HCT116 (cell line): ENCODE results near the gene DGKG. TPM values are rescaled to one million over a fixed set of nuclear protein-coding genes. Genes with fewer than 3 reads are reported as not detected.

Experiments used
- ATAC-seq: fragments of 200-7000 bp; cut with Tn5 transposase; 2 replicates; pipeline ENCODE4 v1.9.1; 2020; ENCODE audit warnings: mild to moderate bottlenecking, moderate library complexity
- BruUV-seq: library from RNA; stranded (reverse); fragments of 400-500 nt; replicated peaks from 2 replicates; lab custom pipeline; 2021; lab: Mats Ljungman, UMichigan
- CTCF ChIA-PET: fragments of 300-600 bp; sonication (Branson Sonifier 250); formaldehyde crosslinking; loops from one replicate; lab custom pipeline; 2021; ENCODE audit warnings: antibody characterized with exemption; lab: Charles Lee
- POLR2A ChIA-PET: fragments of 300-600, 350-600 bp; sonication (Branson Sonifier 250); formaldehyde crosslinking; loops from one replicate; lab custom pipeline; 2021; ENCODE audit warnings: antibody characterized with exemption; lab: Charles Lee
- RAD21 ChIA-PET, 2 experiments: fragments of 300-600 bp; sonication (Branson Sonifier 250); formaldehyde crosslinking; loops; one replicate each; lab custom pipeline; 2023; ENCODE audit warnings: low total read pairs in 2 of 2; ENCODE audit not compliant: uncharacterized antibody in 2 of 2, unreplicated experiment in 2 of 2, low non-redundant PET in 1 of 2; lab: Charles Lee
- DNase-seq: peaks from one replicate; pipeline ENCODE4 v3.0.0-alpha.2; 2010; ENCODE audit warnings: low read depth, low spot score
- H2AFZ ChIP-seq: fragments of 200-600 bp; shearing (Covaris generic), sonication (generic); 2 replicates; pipeline ENCODE4 v1.6.1; 2017; ENCODE audit warnings: low read depth, mixed run types, mixed read lengths, antibody characterized with exemption, low read length; ENCODE audit not compliant: poor library complexity, severe bottlenecking
- H3K27ac ChIP-seq: 2 replicates; pipeline ENCODE4 v1.5.1; 2012; ENCODE audit warnings: low read depth, low read length
- H3K27me3 ChIP-seq: fragments of 200-600 bp; sonication (generic); 2 replicates; pipeline ENCODE4 v1.6.1; 2016; ENCODE audit warnings: mixed run types, low read length, mixed read lengths; ENCODE audit not compliant: insufficient read depth
- H3K36me3 ChIP-seq, 2 experiments: fragments of 200-500 bp in 1 of 2; fragments of 200-600 bp in 1 of 2; sonication (Bioruptor generic) in 1 of 2; sonication (generic) in 1 of 2; 2 replicates each; pipeline versions ENCODE4 v1.5.1 to v1.6.1; 2014 to 2016; ENCODE audit warnings: low read length in 2 of 2, inconsistent platforms in 1 of 2, mixed read lengths in 1 of 2, mixed run types in 1 of 2; ENCODE audit not compliant: insufficient read depth in 2 of 2, control insufficient read depth in 1 of 2
- H3K4me1 ChIP-seq, 2 experiments: fragments of 200-600 bp in 1 of 2; sonication (generic) in 1 of 2; 2 replicates each; pipeline versions ENCODE4 v1.5.1 to v1.6.1; 2012 to 2017; ENCODE audit warnings: low read length in 2 of 2, inconsistent platforms in 1 of 2, mild to moderate bottlenecking in 1 of 2, mixed read lengths in 1 of 2, mixed run types in 1 of 2, moderate library complexity in 1 of 2; ENCODE audit not compliant: insufficient read depth in 2 of 2, control insufficient read depth in 1 of 2
- H3K4me2 ChIP-seq: fragments of 200-600 bp; sonication (generic); 2 replicates; pipeline ENCODE4 v1.6.1; 2017; ENCODE audit warnings: mixed run types, low read length, mixed read lengths
- H3K4me3 ChIP-seq, 2 experiments: fragments of 200-600 bp in 1 of 2; sonication (generic) in 1 of 2; replicated peaks in 1 of 2; 2 replicates each; pipeline ENCODE4 v1.5.1; 2011 to 2016; ENCODE audit warnings: low read length in 2 of 2, control low read depth in 1 of 2, low read depth in 1 of 2, mild to moderate bottlenecking in 1 of 2, mixed read lengths in 1 of 2, mixed run types in 1 of 2
- H3K79me2 ChIP-seq: fragments of 200-600 bp; sonication (generic); 2 replicates; pipeline ENCODE4 v1.6.1; 2017; ENCODE audit warnings: mild to moderate bottlenecking, mixed run types, low read length, moderate library complexity, mixed read lengths; ENCODE audit not compliant: insufficient read depth
- H3K9ac ChIP-seq: fragments of 200-600 bp; sonication (generic); 2 replicates; pipeline ENCODE4 v1.6.1; 2016; ENCODE audit warnings: low read length, mixed read lengths
- H3K9me2 ChIP-seq: fragments of 200-600 bp; sonication (generic), shearing (Covaris generic); 2 replicates; pipeline ENCODE4 v1.6.1; 2017; ENCODE audit warnings: mixed run types, mild to moderate bottlenecking, moderate library complexity; ENCODE audit not compliant: insufficient read depth
- H3K9me3 ChIP-seq, 2 experiments: fragments of 200-500 bp in 1 of 2; fragments of 200-600 bp in 1 of 2; sonication (Bioruptor generic) in 1 of 2; sonication (generic) in 1 of 2; 2 replicates each; pipeline ENCODE4 v1.6.1; 2014 to 2017; ENCODE audit warnings: low read length in 2 of 2, mixed read lengths in 2 of 2, inconsistent platforms in 1 of 2, low read depth in 1 of 2, mild to moderate bottlenecking in 1 of 2, mixed run types in 1 of 2, moderate library complexity in 1 of 2; ENCODE audit not compliant: control insufficient read depth in 1 of 2, insufficient read depth in 1 of 2
- H4K20me1 ChIP-seq: fragments of 200-600 bp; sonication (generic), shearing (Covaris generic); 2 replicates; pipeline ENCODE4 v1.6.1; 2017; ENCODE audit warnings: mixed run types, mild to moderate bottlenecking, moderate library complexity; ENCODE audit not compliant: insufficient read depth
- ATF3 ChIP-seq: IDR thresholded peaks from 2 replicates; pipeline ENCODE4 v1.6.1; 2012
- CBX3 ChIP-seq: IDR thresholded peaks from 2 replicates; pipeline ENCODE4 v1.6.1; 2012; ENCODE audit warnings: low read depth
- CEBPB ChIP-seq: IDR thresholded peaks from 2 replicates; pipeline ENCODE4 v1.6.1; 2012; ENCODE audit warnings: low read depth
- CTCF ChIP-seq, 3 experiments: fragments of 200-600 bp in 1 of 3; sonication (generic) in 1 of 3; IDR thresholded peaks in 2 of 3; conservative IDR thresholded peaks in 1 of 3; 2 replicates each; pipeline ENCODE4 v1.5.1; 2012 to 2017; ENCODE audit warnings: low read depth in 2 of 3, low read length in 2 of 3, antibody characterized with exemption in 1 of 3, borderline replicate concordance in 1 of 3, control low read depth in 1 of 3, mild to moderate bottlenecking in 1 of 3, mixed read lengths in 1 of 3, mixed run types in 1 of 3, moderate library complexity in 1 of 3; ENCODE audit not compliant: insufficient read depth in 1 of 3
- EZH2 ChIP-seq: fragments of 200-600 bp; sonication (generic); IDR thresholded peaks from 2 replicates; pipeline ENCODE4 v1.6.1; 2017; ENCODE audit warnings: antibody characterized with exemption, mixed run types
- EZH2phosphoT487 ChIP-seq: fragments of 200-600 bp; IDR thresholded peaks from 2 replicates; pipeline ENCODE4 v1.6.1; 2018; ENCODE audit warnings: antibody characterized with exemption, borderline replicate concordance
- JUND ChIP-seq: IDR thresholded peaks from 2 replicates; pipeline ENCODE4 v1.6.1; 2012
- POLR2A ChIP-seq: IDR thresholded peaks from 2 replicates; pipeline ENCODE4 v1.7.0; 2011; ENCODE audit warnings: borderline replicate concordance; ENCODE audit not compliant: insufficient read depth, insufficient read length; ENCODE audit errors: extremely low read depth
- POLR2AphosphoS5 ChIP-seq: IDR thresholded peaks from 2 replicates; pipeline ENCODE4 v1.6.1; 2011; ENCODE audit warnings: mild to moderate bottlenecking, low read depth, low read length, moderate library complexity
- REST ChIP-seq: IDR thresholded peaks from 2 replicates; pipeline ENCODE4 v1.6.1; 2012; ENCODE audit warnings: low read depth
- SIN3A ChIP-seq: IDR thresholded peaks from 2 replicates; pipeline ENCODE4 v1.6.1; 2012; ENCODE audit warnings: low read depth
- SRF ChIP-seq: IDR thresholded peaks from 2 replicates; pipeline ENCODE4 v1.6.1; 2012; ENCODE audit warnings: low read depth
- TCF7L2 ChIP-seq: IDR thresholded peaks from 2 replicates; pipeline ENCODE4 v1.7.0; 2011; ENCODE audit warnings: borderline replicate concordance, inconsistent platforms; ENCODE audit not compliant: insufficient read depth, insufficient read length; ENCODE audit errors: extremely low read depth
- ZBTB33 ChIP-seq: IDR thresholded peaks from 2 replicates; pipeline ENCODE4 v1.6.1; 2011; ENCODE audit warnings: mild to moderate bottlenecking, low read length, moderate library complexity; ENCODE audit not compliant: insufficient replicate concordance; ENCODE audit errors: extremely low read depth
- ZFX ChIP-seq: fragments of 450-650 bp; IDR thresholded peaks from 2 replicates; pipeline ENCODE4 v1.6.1; 2017
- ZNF274 ChIP-seq: fragments of 200-500 bp; sonication (Bioruptor generic); IDR thresholded peaks from 2 replicates; pipeline ENCODE4 v1.6.1; 2014; ENCODE audit warnings: mild to moderate bottlenecking, low read depth, low read length, inconsistent platforms
- intact Hi-C: fragments of 100-400 bp; cut with micrococcal nuclease; formaldehyde crosslinking; loops from 2 replicates; pipeline ENCODE4 v1.10.0; 2022
- total RNA-seq: library from RNA; stranded (reverse); gene quantifications from one replicate; pipeline ENCODE4 v1.2.1, GENCODE V29; 2021; ENCODE audit not compliant: unreplicated experiment

Gene DGKG
- total RNA-seq, 1 experiment from 2014 or later, result 4.8 TPM

GRCh38 chr3:186400662-186401061, 38.6 kb upstream of the DGKG start:
- H3K9me3 ChIP-seq, result no peaks in the 10 kb centered on the region
- no peak overlapping the region for H3K4me2 ChIP-seq
- no peak overlapping the region for H3K27ac ChIP-seq
- RAD21 ChIA-PET, result no interaction called here
- intact Hi-C loops, result no loop called here
- no TSS peak for BruUV-seq
- H2AFZ ChIP-seq, result no peak overlapping the region
- H3K27me3 ChIP-seq, result 0 out of 2 replicates have a peak, but pooled peaks cover 11% of the 10 kb centered on the region
- no peaks in the 10 kb centered on the region for H3K36me3 ChIP-seq
- no peak for TF ChIP-seq REST
- no peak for TF ChIP-seq EZH2
- no peak for TF ChIP-seq SRF
- no peak for TF ChIP-seq ZFX
- TF ChIP-seq POLR2A, result no peak
- TF ChIP-seq ZNF274, result no peak
- TF ChIP-seq CEBPB, result no peak
- TF ChIP-seq ZBTB33, result no peak
- no peak for TF ChIP-seq ATF3
- no peak for TF ChIP-seq CTCF (IDR thresholded peaks at IDR 0.05 in 2 of 3, conservative IDR thresholded peaks at IDR 0.05 in 1 of 3; ENCODE audit: borderline replicate concordance in 1 of 3, insufficient read depth in 1 of 3, low read depth in 2 of 3, low read length in 2 of 3)
- TF ChIP-seq JUND, result no peak
- no peak for TF ChIP-seq POLR2AphosphoS5
- no peak for TF ChIP-seq TCF7L2
- no peak for TF ChIP-seq CBX3
- no peak for TF ChIP-seq EZH2phosphoT487
- no peak for TF ChIP-seq SIN3A
- H3K79me2 ChIP-seq, result no peaks in the 10 kb centered on the region
- CTCF ChIA-PET, result no interaction called here
- POLR2A ChIA-PET, result no interaction called here
- no peak for ATAC-seq
- no peak overlapping the region for H3K9ac ChIP-seq
- no peaks in the 10 kb centered on the region for H3K4me1 ChIP-seq
- no peaks in the 10 kb centered on the region for H3K9me2 ChIP-seq
- DNase-seq, result no peak
- no peak overlapping the region for H3K4me3 ChIP-seq
- H4K20me1 ChIP-seq, result no peaks in the 10 kb centered on the region
